RWPE1 (cell line): Measurements from ENCODE around the gene PRAMEF33.
"Not testable (repeated sequence)": the region's sequence is repeated elsewhere in the genome, so short reads cannot be mapped to it uniquely, and the experiment has no call there.

Experiments used
- CTCF ChIA-PET: fragments of 350-600 bp; sonication (Branson Sonifier 250); formaldehyde crosslinking; extraction: SDS; loops from one replicate; lab custom pipeline; 2021; lab: Yijun Ruan, JAX
- POLR2A ChIA-PET: fragments of 400-600 bp; formaldehyde crosslinking; extraction: SDS; loops from one replicate; lab custom pipeline; 2020; ENCODE audit warnings: antibody characterized with exemption; ENCODE audit not compliant: low non-redundant PET; lab: Yijun Ruan, JAX
- DNase-seq: peaks from one replicate; pipeline ENCODE4 v3.0.0; 2012; ENCODE audit warnings: low spot score
- H3K27ac ChIP-seq: fragments of 450-650 bp; 2 replicates; pipeline ENCODE4 v1.5.1; 2017

PRAMEF33 gene

DNA sequence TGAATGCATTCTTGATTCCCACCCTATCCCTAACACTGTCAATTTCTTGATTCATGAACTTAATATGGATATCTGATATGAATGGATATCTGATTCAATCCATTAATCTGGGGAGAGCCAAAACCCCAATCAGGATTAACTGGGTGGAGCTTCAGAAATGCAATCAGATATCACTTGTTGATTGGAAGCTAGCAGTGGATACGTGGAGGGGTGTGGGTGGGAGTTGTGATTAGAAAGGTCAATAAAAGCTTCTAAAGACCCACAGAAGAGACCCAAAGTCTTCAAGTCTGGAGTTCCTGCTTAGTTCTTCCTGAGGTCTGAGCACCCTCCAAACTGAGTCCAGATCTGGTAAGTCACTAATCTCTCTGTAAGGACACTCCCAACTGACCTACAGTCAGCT is at the start of gene PRAMEF33:
Gene PRAMEF33 (plus strand): TSS at position 301 of the 400 bp plus-strand sequence. CDS start 2,416 bp downstream, outside the sequence.
- CTCF ChIA-PET, DNase-seq, POLR2A ChIA-PET, H3K27ac ChIP-seq: not testable (repeated sequence)

- CTCF ChIA-PET, POLR2A ChIA-PET, H3K27ac ChIP-seq, DNase-seq: not testable (repeated sequence)
These were observed 49.4 kb upstream of the PRAMEF33 start, which contains the start of gene PRAMEF5 for GRCh38 chr1:13253898-13254297. TSS of gene PRAMEF5 (plus strand) at chr1:13254198. CDS start at chr1:13259269, 5,071 bp downstream.

DNA sequence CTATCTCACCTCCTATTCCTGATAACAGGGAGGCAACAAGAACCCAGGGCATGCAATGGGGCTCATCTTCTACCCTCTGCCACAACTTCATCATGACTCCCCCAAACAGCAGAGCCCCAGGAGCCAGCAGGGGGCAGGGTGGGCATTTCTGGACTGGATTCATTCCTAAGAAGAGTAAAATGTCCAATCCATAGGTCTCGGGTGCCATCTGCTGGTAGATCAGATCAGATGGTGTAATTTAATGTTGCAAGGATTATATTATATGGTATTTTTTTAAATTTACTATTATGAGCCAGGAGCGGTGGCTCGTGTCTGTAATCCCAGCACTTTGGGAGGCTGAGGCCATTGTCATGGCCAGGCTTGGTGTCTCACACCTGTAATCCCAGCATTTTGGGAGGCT is 38.2 kb upstream of the PRAMEF33 start:
- CTCF ChIA-PET, DNase-seq, POLR2A ChIA-PET, H3K27ac ChIP-seq: not testable (repeated sequence)

GRCh38 chr1:13277016-13277415 is 26.3 kb upstream of the PRAMEF33 start:
- POLR2A ChIA-PET, CTCF ChIA-PET, H3K27ac ChIP-seq, DNase-seq: not testable (repeated sequence)

DNA sequence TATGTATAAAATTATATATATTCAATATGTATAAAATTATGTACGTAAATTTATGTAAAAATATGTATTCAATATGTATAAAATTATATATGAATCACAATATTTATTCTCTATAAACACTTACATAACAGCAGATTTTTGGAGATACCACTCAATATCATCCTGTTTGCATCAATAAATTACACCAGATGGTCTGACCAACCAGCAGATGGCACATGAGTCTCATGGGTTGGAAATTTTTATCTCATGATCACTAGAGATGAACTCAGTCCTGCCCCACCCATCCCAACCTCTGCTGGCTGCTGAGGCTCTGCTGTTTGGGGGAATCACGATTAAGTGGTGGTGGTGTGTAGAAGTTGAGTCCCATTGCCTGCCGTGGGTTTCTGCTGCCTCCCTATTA is 23.7 kb upstream of the PRAMEF33 start:
- POLR2A ChIA-PET, H3K27ac ChIP-seq, DNase-seq, CTCF ChIA-PET: not testable (repeated sequence)

- POLR2A ChIA-PET, CTCF ChIA-PET, DNase-seq: not testable (repeated sequence)
These were observed 18.3 kb upstream of the PRAMEF33 start, which contains the start of gene PRAMEF8 for GRCh38 chr1:13285037-13285436. TSS of gene PRAMEF8 (minus strand) at chr1:13285137. CDS start at chr1:13284091, 1,046 bp downstream.

DNA sequence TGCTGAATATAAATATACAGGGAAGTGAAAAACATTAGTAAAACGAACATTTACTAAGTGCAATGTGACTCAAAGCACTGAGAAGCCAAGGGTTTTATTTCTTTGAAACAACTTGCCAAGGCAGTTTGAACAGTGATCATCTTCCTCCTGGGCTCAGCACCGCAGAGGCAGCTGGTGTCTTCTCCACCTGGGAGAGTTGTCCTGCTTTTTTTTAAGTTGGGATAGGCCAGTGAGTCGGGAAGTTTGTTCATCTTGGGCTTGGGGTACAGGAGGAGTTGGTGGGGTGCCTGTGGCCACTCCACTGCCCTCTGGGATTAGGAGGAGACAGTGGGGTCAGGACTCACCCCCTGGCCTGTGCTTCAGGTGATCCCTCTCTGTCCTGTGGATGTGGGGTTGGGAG is 14.3 kb upstream of the PRAMEF33 start:
- CTCF ChIA-PET, POLR2A ChIA-PET, H3K27ac ChIP-seq, DNase-seq: not testable (repeated sequence)

More at GRCh38 chr1:13285037-13285436, 18.3 kb upstream of the PRAMEF33 start, which contains the start of gene PRAMEF8:
- not testable (repeated sequence) for H3K27ac ChIP-seq

DNA sequence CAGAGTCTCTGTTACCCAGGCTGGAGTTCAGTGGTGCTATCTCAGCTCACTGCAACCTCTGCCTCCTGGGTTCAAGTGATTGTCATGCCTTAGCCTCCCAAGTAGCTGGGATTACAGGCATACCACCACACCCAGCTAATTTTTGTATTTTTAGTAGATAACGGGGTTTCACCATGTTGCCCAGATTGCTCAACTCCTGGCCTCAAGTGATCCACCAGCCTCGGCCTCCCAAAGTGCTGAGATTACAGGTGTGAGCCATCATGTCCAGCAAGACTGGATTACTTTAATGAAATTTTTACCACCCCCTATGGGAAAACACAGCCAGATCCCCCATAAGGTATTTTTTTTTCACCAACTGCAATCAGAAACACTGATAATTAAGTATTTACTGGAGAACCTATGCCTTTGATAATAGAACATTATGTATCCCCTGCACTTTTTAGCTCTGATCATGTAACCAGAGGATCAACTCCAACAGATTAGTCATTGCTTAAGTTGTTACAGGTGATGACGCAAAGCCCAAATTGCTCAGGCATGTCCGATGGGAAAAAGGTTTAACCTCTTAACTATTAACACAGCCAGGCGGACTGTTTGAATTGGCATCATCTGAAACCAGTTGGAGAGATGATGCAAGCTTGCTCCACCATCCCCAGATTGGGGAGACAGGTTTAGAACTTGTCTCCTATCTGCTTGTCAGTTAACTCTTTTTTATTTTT is 6.0 kb upstream of the PRAMEF33 start:
- POLR2A ChIA-PET, DNase-seq, H3K27ac ChIP-seq, CTCF ChIA-PET: not testable (repeated sequence)

DNA sequence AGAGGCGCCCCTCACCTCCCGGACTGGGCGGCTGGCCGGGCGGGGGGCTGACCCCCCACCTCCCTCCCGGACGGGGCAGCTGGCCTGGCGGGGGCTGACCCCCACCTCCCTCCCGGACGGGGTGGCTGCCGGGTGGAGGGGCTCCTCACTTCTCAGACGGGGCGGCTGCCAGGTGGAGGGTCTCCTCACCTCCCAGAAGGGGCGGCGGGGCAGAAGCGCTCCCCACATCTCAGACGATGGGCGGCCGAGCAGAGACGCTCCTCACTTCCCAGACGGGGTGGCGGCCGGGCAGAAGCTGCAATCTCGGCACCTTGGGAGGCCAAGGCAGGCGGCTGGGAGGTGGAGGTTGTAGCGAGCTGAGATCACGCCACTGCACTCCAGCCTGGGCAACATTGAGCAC is 4.6 kb upstream of the PRAMEF33 start:
- DNase-seq, POLR2A ChIA-PET, H3K27ac ChIP-seq, CTCF ChIA-PET: not testable (repeated sequence)

DNA sequence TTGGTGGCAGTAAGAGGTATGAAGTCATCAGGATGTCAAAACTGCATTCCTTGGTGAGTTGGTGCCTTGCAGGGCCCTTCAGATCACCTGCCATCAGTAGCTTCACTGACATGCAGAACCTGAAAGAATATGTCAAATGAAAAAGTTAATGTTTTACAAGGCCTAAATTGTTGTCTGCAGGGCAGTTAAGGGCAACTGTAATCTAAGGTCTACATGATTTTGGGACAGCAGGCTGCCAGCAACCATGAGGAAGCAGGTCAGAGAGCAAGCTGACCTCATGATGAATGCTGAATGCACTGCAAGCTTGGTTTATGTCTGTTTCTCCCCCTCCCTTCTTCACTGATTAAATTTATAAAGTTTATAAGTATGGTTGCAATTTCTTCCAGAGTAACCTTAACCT is 1.1 kb upstream of the PRAMEF33 start:
- POLR2A ChIA-PET, CTCF ChIA-PET, H3K27ac ChIP-seq, DNase-seq: not testable (repeated sequence)

- H3K27ac ChIP-seq, DNase-seq, POLR2A ChIA-PET, CTCF ChIA-PET: not testable (repeated sequence)
These were observed 11.9 kb downstream of the PRAMEF33 start, which contains the start of gene PRAMEF15 for GRCh38 chr1:13315281-13315680. TSS of gene PRAMEF15 (plus strand) at chr1:13315581. CDS start at chr1:13318408, 2,827 bp downstream.

DNA sequence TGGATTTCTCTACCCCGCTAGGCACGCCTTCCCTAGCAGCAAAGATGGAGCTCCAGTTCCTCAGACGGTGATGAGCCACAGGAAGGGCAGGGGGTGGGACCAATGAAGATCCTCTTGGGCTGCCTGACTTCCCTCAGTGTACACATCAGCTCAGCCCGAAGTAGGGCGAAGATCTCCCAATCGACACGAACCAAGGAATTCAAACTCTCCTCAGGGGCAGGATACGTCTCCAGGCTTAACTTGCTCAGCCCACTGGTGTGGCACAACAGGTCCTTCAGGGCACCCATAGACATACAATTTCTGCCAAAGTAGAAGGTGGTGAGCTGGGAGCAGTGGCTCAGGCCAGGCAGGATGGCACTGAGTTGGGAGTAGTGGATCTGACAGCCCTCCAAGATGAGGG is 39.2 kb downstream of the PRAMEF33 start:
- CTCF ChIA-PET, DNase-seq, POLR2A ChIA-PET, H3K27ac ChIP-seq: not testable (repeated sequence)

DNA sequence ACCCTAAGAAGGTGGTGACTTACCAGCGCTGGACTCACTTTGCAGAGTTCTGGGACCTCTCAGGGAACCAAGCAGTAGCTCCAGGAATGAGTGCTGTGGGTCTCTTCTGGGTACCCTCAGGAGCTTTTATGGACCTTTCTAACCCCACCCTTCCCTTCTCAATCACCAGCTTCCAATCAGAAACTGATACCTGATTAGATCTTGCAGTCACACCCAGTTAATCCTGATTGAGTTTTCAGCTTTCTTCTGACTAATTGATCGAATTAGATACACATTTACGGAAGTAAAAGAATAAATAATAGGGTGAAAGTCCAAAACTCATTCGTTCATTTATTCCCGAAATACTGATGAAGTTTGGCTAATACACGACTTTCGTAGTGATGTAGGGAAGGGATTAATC is 43.7 kb downstream of the PRAMEF33 start, which contains the start of gene PRAMEF14:
Gene PRAMEF14 (minus strand): TSS at position 101 of the 400 bp plus-strand sequence. CDS start 1,820 bp downstream, outside the sequence.
- POLR2A ChIA-PET, H3K27ac ChIP-seq, DNase-seq, CTCF ChIA-PET: not testable (repeated sequence)

DNA sequence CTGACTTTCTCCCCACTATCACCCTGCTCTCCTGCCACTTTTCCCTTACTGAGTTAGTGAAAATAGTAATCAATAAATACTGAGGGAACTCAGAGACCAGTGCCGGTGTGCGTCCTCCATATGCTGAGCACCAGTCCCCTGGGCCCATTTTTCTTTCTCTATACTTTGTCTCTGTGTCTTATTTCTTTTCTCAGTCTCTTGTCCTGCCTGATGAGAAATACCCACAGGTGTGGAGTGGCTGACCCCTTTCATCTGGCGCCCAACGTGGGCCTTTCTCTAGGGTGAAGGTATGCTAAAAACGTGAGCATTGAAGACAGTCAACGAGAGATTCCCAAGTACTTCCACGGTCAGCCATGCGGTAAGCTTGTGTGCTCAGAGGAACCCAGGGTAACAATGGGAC is 50.1 kb downstream of the PRAMEF33 start:
- POLR2A ChIA-PET, CTCF ChIA-PET, DNase-seq, H3K27ac ChIP-seq: not testable (repeated sequence)

GRCh38 chr1:13354475-13354874 is 51.1 kb downstream of the PRAMEF33 start:
- H3K27ac ChIP-seq, POLR2A ChIA-PET, DNase-seq, CTCF ChIA-PET: not testable (repeated sequence)
